Activated CD4-positive, alpha-beta memory T cell treated with anti-CD3 and anti-CD28 coated beads for 36 hours (primary cell): ENCODE results near the gene TARM1. TPM values are rescaled to one million over a fixed set of nuclear protein-coding genes. Genes with fewer than 3 reads are reported as not detected.

ENCODE experiments used
- CTCF ChIA-PET: fragments of 350-600 bp; sonication (Branson Sonifier 250); formaldehyde crosslinking; loops from one replicate; lab custom pipeline; 2021; ENCODE audit warnings: antibody characterized with exemption, inconsistent platforms; lab: Charles Lee
- POLR2A ChIA-PET: fragments of 350-600 bp; sonication (Branson Sonifier 250); formaldehyde crosslinking; loops from one replicate; lab custom pipeline; 2021; ENCODE audit warnings: antibody characterized with exemption; lab: Charles Lee
- DNase-seq: peaks from one replicate; pipeline ENCODE4 v3.0.0-alpha.2; 2020
- H3K27ac Mint-ChIP-seq: one replicate; pipeline ENCODE4 v1.8.0; 2021; ENCODE audit warnings: mixed read lengths
- H3K27me3 Mint-ChIP-seq: one replicate; pipeline ENCODE4 v1.8.0; 2021; ENCODE audit warnings: mixed read lengths
- H3K36me3 Mint-ChIP-seq: one replicate; pipeline ENCODE4 v1.8.0; 2021; ENCODE audit warnings: mixed read lengths
- H3K4me1 Mint-ChIP-seq: one replicate; pipeline ENCODE4 v1.8.0; 2021; ENCODE audit warnings: low read depth, mixed read lengths
- H3K4me3 Mint-ChIP-seq: one replicate; pipeline ENCODE4 v1.8.0; 2021; ENCODE audit warnings: mild to moderate bottlenecking, mixed read lengths
- H3K9me3 Mint-ChIP-seq: one replicate; pipeline ENCODE4 v1.8.0; 2021; ENCODE audit warnings: mixed read lengths
- intact Hi-C: fragments of 100-400 bp; cut with micrococcal nuclease; formaldehyde crosslinking; loops from one replicate; pipeline ENCODE4 v1.15.1; 2023
- total RNA-seq, 2 experiments: library from RNA; stranded (reverse); gene quantifications; one replicate each; pipeline ENCODE4 v1.2.3, GENCODE V29; 2021

TARM1 gene
- total RNA-seq, 2 experiments from 2014 or later = not detected

GRCh38 chr19:54023191-54023590, 58.0 kb downstream of the TARM1 start:
- H3K27me3 Mint-ChIP-seq = peaks cover 32% of the 10 kb centered on the region
- no peaks in the 10 kb centered on the region for H3K9me3 Mint-ChIP-seq
- ChIA-PET POLR2A (no interaction called here), CTCF (interaction anchor here (0.6 to 3.1 kb wide), 19 partner anchors 8 to 248 kb away, joined by 3 to 37 read pairs (median 5); no protein-coding TSS in a partner anchor)
- intact Hi-C loops = loop anchor here (5.0 kb wide), 1 partner anchor 116 kb away; the partner anchor contains the start of gene CACNG7
- H3K36me3 Mint-ChIP-seq = no peaks in the 10 kb centered on the region
- no peak for DNase-seq
- no peak overlapping the region for H3K27ac Mint-ChIP-seq
- H3K4me3 Mint-ChIP-seq = no peak overlapping the region
- H3K4me1 Mint-ChIP-seq = peaks cover 4% of the 10 kb centered on the region

- Mint-ChIP-seq H3K9me3 (no peaks in the 10 kb centered on the region), H3K4me3 (no peak overlapping the region), H3K27ac (no peak overlapping the region), H3K36me3 (no peaks in the 10 kb centered on the region), H3K4me1 (peaks cover 4% of the 10 kb centered on the region), H3K27me3 (peaks cover 34% of the 10 kb centered on the region)
- intact Hi-C loops = loop anchor here (5.0 kb wide), 1 partner anchor 115 kb away; the partner anchor contains the start of gene CACNG7
- DNase-seq = no peak
- POLR2A ChIA-PET = no interaction called here
- CTCF ChIA-PET = interaction anchor here (1.0 kb wide), 1 partner anchor 86 kb away, joined by 3 read pairs; no protein-coding TSS in a partner anchor
These were observed 59.2 kb downstream of the TARM1 start for GRCh38 chr19:54021932-54022331.

DNA sequence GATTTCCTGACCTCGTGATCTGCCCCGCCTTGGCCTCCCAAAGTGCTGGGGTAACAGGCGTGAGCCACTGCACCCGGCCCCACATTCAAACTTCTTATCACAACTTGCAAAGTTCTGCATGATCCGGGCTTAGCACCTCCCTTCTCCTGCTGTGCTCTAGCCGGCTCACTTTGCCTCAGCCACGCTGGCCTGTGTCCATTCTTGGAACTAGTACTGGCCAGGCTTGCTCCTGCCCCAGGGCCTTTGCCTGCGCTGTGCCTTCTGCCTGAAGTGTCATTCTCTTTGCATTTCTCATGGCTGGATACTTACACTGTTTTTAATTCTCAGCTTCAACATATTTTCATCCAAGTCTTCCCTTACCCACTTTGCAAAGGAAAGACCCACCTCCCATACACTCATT, 59.8 kb downstream of the TARM1 start:
- intact Hi-C loops = loop anchor here (5.0 kb wide), 1 partner anchor 114 kb away; the partner anchor contains the start of gene CACNG7
- H3K36me3 Mint-ChIP-seq = no peaks in the 10 kb centered on the region
- POLR2A ChIA-PET = no interaction called here
- DNase-seq = no peak
- CTCF ChIA-PET = no interaction called here
- H3K27ac Mint-ChIP-seq = no peak overlapping the region
- H3K9me3 Mint-ChIP-seq = no peaks in the 10 kb centered on the region
- peaks cover 36% of the 10 kb centered on the region for H3K27me3 Mint-ChIP-seq
- peaks cover 4% of the 10 kb centered on the region for H3K4me1 Mint-ChIP-seq
- H3K4me3 Mint-ChIP-seq = no peak overlapping the region

Other genes starting within 250 kb of the TARM1 start
- 10 to 100 TPM; 40.3 to 45.5 TPM for gene MYADM, start 213.5 kb downstream of the TARM1 start, total RNA-seq
- not detected for gene PRKCG, start 199.2 kb downstream of the TARM1 start, total RNA-seq
- not detected for gene CACNG7, start 172.1 kb downstream of the TARM1 start, total RNA-seq
- gene CACNG8, start 118.4 kb downstream of the TARM1 start, total RNA-seq = under 1 TPM in 1 of 2 experiments, not detected in 1; 0.02 TPM
- gene CACNG6, start 89.7 kb downstream of the TARM1 start, total RNA-seq = not detected
- not detected for gene VSTM1, start 17.5 kb downstream of the TARM1 start, total RNA-seq
- under 1 TPM; 0.29 to 0.59 TPM for gene OSCAR, start 19.4 kb upstream of the TARM1 start, total RNA-seq
- 100 to 1,000 TPM; 106 to 113 TPM for gene NDUFA3, start 21.5 kb upstream of the TARM1 start, total RNA-seq
- 10 to 100 TPM; 27.1 to 31.6 TPM for gene TFPT, start 34.3 kb upstream of the TARM1 start, total RNA-seq
- 10 to 100 TPM; 74.4 to 74.6 TPM for gene PRPF31, start 34.4 kb upstream of the TARM1 start, total RNA-seq
- 10 to 100 TPM; 54.6 to 58.7 TPM for gene CNOT3, start 56.4 kb upstream of the TARM1 start, total RNA-seq
- 1 to 10 TPM; 4.7 to 5.3 TPM for gene LENG1, start 78.4 kb upstream of the TARM1 start, total RNA-seq
- gene TMC4, start 91.8 kb upstream of the TARM1 start, total RNA-seq = under 1 TPM; 0.26 to 0.27 TPM
- 100 to 1,000 TPM; 107 to 112 TPM for gene MBOAT7, start 108.2 kb upstream of the TARM1 start, total RNA-seq
- gene TSEN34, start 109.9 kb upstream of the TARM1 start, total RNA-seq = 10 to 100 TPM; 15.5 to 16.3 TPM
- 1,000 to 10,000 TPM; 1,595 to 1,653 TPM for gene RPS9, start 119.5 kb upstream of the TARM1 start, total RNA-seq
- gene LILRB3, start 141.6 kb upstream of the TARM1 start, total RNA-seq = 1 to 10 TPM in 1 of 2 experiments, under 1 TPM in 1; 0.68 to 1.6 TPM
- gene LILRA6, start 161.4 kb upstream of the TARM1 start, total RNA-seq = under 1 TPM in 1 of 2 experiments, not detected in 1; 0.26 TPM
- gene LILRB5, start 175.9 kb upstream of the TARM1 start, total RNA-seq = not detected
- not detected for gene LILRB2, start 199.7 kb upstream of the TARM1 start, total RNA-seq
- not detected for gene LILRA5, start 231.8 kb upstream of the TARM1 start, total RNA-seq